Measurements from ENCODE around the gene ARRDC2. TPM values are rescaled to one million over a fixed set of nuclear protein-coding genes. Genes with fewer than 3 reads are reported as not detected.

ARRDC2 gene
- total RNA-seq, 2 experiments from 2014 or later, result 40.1 to 51.1 TPM

DNA sequence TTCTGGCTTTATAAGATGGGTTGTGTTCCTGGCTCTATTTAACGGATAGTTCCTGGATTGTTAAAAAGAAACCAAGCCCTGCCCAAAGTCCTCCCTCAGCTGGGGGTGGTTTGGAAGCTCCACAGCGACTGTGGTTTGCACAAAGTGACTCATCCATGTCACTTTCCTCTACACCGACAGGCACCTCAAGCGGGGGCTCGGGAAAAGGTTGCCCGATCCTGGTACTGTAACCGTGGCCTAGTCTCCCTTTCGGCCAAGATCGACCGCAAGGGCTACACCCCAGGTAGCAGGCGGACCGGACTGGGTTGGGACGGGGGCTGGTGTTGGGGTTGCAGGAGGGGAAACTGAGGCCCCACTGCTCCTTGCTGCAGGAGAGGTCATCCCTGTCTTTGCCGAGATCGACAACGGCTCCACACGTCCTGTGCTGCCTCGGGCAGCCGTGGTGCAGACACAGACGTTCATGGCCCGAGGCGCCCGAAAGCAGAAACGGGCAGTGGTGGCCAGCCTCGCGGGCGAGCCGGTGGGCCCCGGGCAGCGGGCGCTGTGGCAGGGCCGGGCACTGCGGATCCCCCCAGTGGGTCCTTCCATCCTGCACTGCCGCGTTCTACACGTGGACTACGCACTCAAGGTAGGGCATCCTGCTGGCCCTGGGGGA lies 1.6 kb downstream of the ARRDC2 start:
- Mint-ChIP-seq H3K4me1 (peaks cover 54% of the 10 kb centered on the region), H3K27ac (no peak overlapping the region), H3K27me3 (no peaks in the 10 kb centered on the region), H3K4me3 (peak overlapping the region; percentile 72), H3K9me3 (no peaks in the 10 kb centered on the region), H3K36me3 (ENCODE audit: low read depth) (peaks cover 59% of the 10 kb centered on the region)
- DNase-seq, result no peak
- CTCF ChIA-PET, result interaction anchor here (1.5 to 5.4 kb wide), 2 partner anchors 13 to 50 kb away, joined by 3 to 83 read pairs; no protein-coding TSS in a partner anchor
- POLR2A ChIA-PET, result no interaction called here

DNA sequence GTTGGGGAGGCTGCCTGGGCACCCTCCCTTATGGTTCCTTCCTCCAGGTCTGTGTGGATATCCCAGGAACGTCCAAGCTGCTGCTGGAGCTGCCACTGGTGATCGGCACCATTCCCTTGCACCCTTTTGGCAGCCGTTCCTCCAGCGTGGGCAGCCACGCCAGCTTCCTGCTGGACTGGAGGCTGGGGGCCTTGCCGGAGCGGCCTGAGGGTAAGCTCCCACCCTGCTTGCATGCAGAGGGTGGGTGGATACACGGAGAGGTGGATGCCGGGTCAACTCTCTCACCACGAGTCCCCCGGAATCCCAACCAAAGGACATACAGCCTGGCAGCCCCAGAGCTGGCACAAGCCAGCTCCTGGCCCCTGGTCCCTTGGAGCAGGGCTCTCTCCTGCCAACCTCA lies 2.2 kb downstream of the ARRDC2 start:
- CTCF ChIA-PET, result interaction anchor here (0.9 to 5.4 kb wide), 4 partner anchors 14 to 78 kb away, joined by 3 to 83 read pairs (median 3); partner anchors contain the start of gene CCDC124
- POLR2A ChIA-PET, result interaction anchor here (1.0 kb wide), 1 partner anchor 51 kb away, joined by 3 read pairs; no protein-coding TSS in a partner anchor

DNA sequence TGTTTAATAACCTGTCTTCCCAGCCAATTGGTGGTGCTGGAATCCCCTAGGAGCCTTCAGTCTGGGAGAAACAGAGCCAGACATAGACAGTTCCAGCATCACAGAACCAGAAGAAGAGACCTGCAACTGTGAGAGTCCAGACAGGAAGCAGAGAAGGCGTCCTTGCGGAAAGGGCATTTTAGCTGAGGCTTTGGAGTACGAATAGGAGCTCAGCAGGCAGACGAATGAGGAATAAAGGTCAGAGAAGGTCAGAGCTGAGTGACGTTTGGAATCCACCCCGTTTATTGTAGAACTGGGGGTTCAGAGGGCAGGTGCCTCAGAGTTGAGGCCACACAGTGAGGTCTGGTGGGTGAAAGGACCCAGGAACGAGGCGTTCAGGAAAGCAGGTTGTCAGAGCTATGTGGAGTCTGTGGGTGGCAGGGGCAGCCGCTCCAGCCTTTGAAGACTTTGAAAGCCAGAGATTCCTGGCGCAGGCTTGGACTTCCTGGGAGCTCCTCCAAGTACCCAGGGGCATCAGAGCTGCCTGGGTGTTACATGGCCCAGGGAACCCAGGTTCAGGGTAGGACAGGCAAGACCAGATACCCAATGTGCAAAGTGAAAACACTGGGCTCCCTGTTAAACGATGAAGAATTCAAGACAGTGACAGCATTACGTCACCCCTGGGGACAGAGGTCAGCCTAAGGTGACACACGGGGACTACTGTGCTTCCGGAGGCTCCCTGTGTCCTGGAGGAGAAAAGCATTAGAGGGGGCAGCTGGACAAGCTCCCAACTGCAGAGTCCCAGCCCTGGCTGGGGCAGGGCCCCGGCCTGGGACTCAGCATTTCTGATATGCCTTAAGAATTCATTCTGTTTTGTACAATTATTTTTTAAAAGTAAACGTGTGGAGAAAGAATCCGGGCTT lies 5.5 kb downstream of the ARRDC2 start:
- no peaks in the 10 kb centered on the region for H3K27me3 Mint-ChIP-seq
- POLR2A ChIA-PET, result no interaction called here

More for the DNA sequence above, 2.2 kb downstream of the ARRDC2 start:
- Mint-ChIP-seq H3K27ac (peak overlapping the region; percentile 87), H3K9me3 (no peaks in the 10 kb centered on the region), H3K36me3 (ENCODE audit: low read depth) (peaks cover 60% of the 10 kb centered on the region), H3K27me3 (no peaks in the 10 kb centered on the region), H3K4me1 (peaks cover 59% of the 10 kb centered on the region), H3K4me3 (no peak overlapping the region)
- no peak for DNase-seq

GRCh38 chr19:18014197-18014596 lies 6.2 kb downstream of the ARRDC2 start:
- no peaks in the 10 kb centered on the region for H3K27me3 Mint-ChIP-seq

More for the DNA sequence above, 5.5 kb downstream of the ARRDC2 start:
- no peaks in the 10 kb centered on the region for H3K9me3 Mint-ChIP-seq
- CTCF ChIA-PET, result interaction anchor here (0.6 to 1.7 kb wide), 5 partner anchors 9 to 51 kb away, joined by 3 to 5 read pairs (median 3); no protein-coding TSS in a partner anchor
- DNase-seq, result no peak
- peaks cover 66% of the 10 kb centered on the region for H3K4me1 Mint-ChIP-seq
- peak overlapping the region; percentile 67 for H3K4me3 Mint-ChIP-seq
- H3K36me3 Mint-ChIP-seq (ENCODE audit: low read depth), result peaks cover 59% of the 10 kb centered on the region
- peak overlapping the region; percentile 98 for H3K27ac Mint-ChIP-seq

GRCh38 chr19:18016209-18016910 lies 8.4 kb downstream of the ARRDC2 start:
- no peak overlapping the region for H3K4me3 Mint-ChIP-seq
- ChIA-PET POLR2A (no interaction called here), CTCF (interaction anchor here (0.9 to 1.2 kb wide), 2 partner anchors 9 to 45 kb away, joined by 3 read pairs; partner anchors contain the start of gene ARRDC2)
- H3K9me3 Mint-ChIP-seq, result no peaks in the 10 kb centered on the region
- peak overlapping the region; percentile 71 for H3K27ac Mint-ChIP-seq
- no peaks in the 10 kb centered on the region for H3K27me3 Mint-ChIP-seq
- peaks cover 38% of the 10 kb centered on the region for H3K36me3 Mint-ChIP-seq (ENCODE audit: low read depth)
- H3K4me1 Mint-ChIP-seq, result peaks cover 64% of the 10 kb centered on the region
- no peak for DNase-seq

More at GRCh38 chr19:18014197-18014596, 6.2 kb downstream of the ARRDC2 start:
- Mint-ChIP-seq H3K4me1 (peaks cover 62% of the 10 kb centered on the region), H3K27ac (peak overlapping the region; percentile 98), H3K36me3 (ENCODE audit: low read depth) (peaks cover 52% of the 10 kb centered on the region), H3K4me3 (peak overlapping the region; percentile 67), H3K9me3 (no peaks in the 10 kb centered on the region)
- peak; percentile 72 for DNase-seq
- ChIA-PET POLR2A (interaction anchor here (0.6 kb wide), 1 partner anchor 405 kb away, joined by 4 read pairs; the partner anchor contains the start of gene SSBP4), CTCF (interaction anchor here (0.6 to 1.1 kb wide), 7 partner anchors 8 to 794 kb away, joined by 3 to 5 read pairs (median 3); no protein-coding TSS in a partner anchor)

DNA sequence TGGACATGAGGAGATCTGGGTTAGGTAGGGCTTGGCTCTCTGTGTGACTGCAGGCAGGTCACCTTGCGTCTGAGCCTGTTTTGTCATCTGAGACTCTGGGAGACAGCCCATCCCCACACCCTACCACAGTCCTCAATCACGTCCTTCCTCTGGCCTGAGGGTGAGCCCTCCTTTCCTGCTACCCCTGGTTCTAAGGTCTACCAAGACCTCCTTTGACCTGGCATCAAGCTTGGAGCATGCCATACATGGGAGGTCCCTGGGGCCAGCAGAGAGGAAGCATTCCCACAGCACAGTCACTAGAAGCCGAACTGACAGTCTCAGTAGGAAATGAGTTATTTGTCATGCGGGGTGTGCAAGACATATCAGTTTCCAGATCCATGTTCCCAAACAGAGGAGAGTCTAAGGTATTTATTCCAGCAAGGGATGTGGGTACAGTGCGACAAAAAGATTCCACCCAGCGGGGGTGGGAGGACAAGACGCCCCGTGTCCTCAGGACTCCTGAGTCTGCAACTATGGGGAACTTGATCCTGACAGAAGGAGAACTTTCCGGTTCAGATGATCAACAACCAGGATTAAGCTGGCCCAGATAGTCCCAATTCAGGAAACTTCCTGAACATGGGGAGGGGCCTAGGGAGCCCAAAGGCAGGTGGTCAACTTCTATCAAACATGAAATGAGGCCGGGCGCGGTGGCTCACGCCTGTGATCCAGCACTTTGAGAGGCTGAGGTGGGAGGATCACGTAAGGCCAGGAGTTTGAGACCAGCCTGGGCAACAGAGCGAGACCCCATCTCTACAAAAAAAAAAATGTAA lies 9.5 kb downstream of the ARRDC2 start:
- POLR2A ChIA-PET, result no interaction called here
- H3K27ac Mint-ChIP-seq, result peak overlapping the region; percentile 71
- DNase-seq, result no peak
- H3K4me3 Mint-ChIP-seq, result no peak overlapping the region
- CTCF ChIA-PET, result interaction anchor here (2.5 kb wide), 1 partner anchor 11 kb away, joined by 11 read pairs; no protein-coding TSS in a partner anchor
- peaks cover 35% of the 10 kb centered on the region for H3K36me3 Mint-ChIP-seq (ENCODE audit: low read depth)
- peaks cover 4% of the 10 kb centered on the region for H3K9me3 Mint-ChIP-seq
- no peaks in the 10 kb centered on the region for H3K27me3 Mint-ChIP-seq
- H3K4me1 Mint-ChIP-seq, result peaks cover 74% of the 10 kb centered on the region

- no peak for DNase-seq
- Mint-ChIP-seq H3K4me3 (no peak overlapping the region), H3K27me3 (no peaks in the 10 kb centered on the region), H3K36me3 (ENCODE audit: low read depth) (peaks cover 8% of the 10 kb centered on the region), H3K4me1 (peaks cover 68% of the 10 kb centered on the region), H3K9me3 (peaks cover 4% of the 10 kb centered on the region), H3K27ac (peak overlapping the region; percentile 91)
- ChIA-PET CTCF (interaction anchor here (1.1 to 1.6 kb wide), 2 partner anchors 11 to 13 kb away, joined by 3 to 6 read pairs; no protein-coding TSS in a partner anchor), POLR2A (no interaction called here)
These were observed 12.5 kb downstream of the ARRDC2 start for GRCh38 chr19:18020212-18021085.

GRCh38 chr19:18021121-18021755 lies 13.3 kb downstream of the ARRDC2 start:
- Mint-ChIP-seq H3K27ac (peak overlapping the region; percentile 91), H3K4me1 (peaks cover 66% of the 10 kb centered on the region), H3K27me3 (no peaks in the 10 kb centered on the region), H3K9me3 (peaks cover 4% of the 10 kb centered on the region), H3K36me3 (ENCODE audit: low read depth) (peaks cover 4% of the 10 kb centered on the region), H3K4me3 (peak overlapping the region; percentile 41)
- POLR2A ChIA-PET, result no interaction called here
- DNase-seq, result no peak
- CTCF ChIA-PET, result interaction anchor here (1.1 to 1.6 kb wide), 2 partner anchors 10 to 14 kb away, joined by 3 to 6 read pairs; no protein-coding TSS in a partner anchor

DNA sequence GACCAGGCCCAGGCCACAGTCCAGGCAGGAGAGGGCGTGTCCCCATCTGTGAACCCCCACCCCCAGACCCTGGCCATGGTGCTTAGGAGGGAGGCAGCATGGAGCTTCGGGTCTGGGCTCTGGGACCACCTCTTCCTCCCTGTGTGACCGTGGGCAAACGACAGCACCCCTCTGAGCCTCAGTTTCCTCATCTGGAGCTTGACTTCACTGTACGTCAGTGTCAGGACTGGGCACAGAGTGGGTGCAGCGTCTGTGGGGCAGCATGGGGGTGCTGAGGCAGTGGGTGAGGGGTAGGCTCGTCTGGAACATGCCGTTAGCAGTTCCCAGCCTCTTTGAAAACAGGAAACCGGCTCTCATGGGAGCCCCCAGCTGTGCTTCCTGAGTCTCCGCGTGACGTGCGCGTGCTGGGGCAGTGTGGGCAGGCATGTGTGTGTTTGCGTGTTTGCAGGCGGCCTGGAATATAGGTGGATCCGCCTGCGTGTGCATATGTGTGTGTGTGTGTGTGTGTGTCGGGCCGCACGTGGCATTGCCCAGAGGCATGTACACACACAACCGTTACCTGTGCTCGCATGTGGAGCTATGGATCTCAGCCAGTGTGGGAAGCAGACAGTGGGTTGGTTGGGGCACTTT lies 15.8 kb downstream of the ARRDC2 start:
- POLR2A ChIA-PET, result no interaction called here
- Mint-ChIP-seq H3K9me3 (peaks cover 4% of the 10 kb centered on the region), H3K27me3 (no peaks in the 10 kb centered on the region), H3K27ac (peak overlapping the region; percentile 96), H3K36me3 (ENCODE audit: low read depth) (peaks cover 4% of the 10 kb centered on the region), H3K4me3 (peak overlapping the region; percentile 51), H3K4me1 (peaks cover 54% of the 10 kb centered on the region)
- CTCF ChIA-PET, result interaction anchor here (0.6 to 1.3 kb wide), 8 partner anchors 9 to 153 kb away, joined by 3 to 4 read pairs (median 3); no protein-coding TSS in a partner anchor
- DNase-seq, result peak; percentile 69

GRCh38 chr19:18027151-18027550 lies 19.2 kb downstream of the ARRDC2 start:
- peaks cover 34% of the 10 kb centered on the region for H3K4me1 Mint-ChIP-seq
- no peak overlapping the region for H3K27ac Mint-ChIP-seq
- no peak for DNase-seq
- H3K9me3 Mint-ChIP-seq, result peaks cover 4% of the 10 kb centered on the region
- H3K36me3 Mint-ChIP-seq (ENCODE audit: low read depth), result peaks cover 4% of the 10 kb centered on the region
- ChIA-PET POLR2A (no interaction called here), CTCF (interaction anchor here (0.9 to 1.6 kb wide), 3 partner anchors 9 to 75 kb away, joined by 3 to 11 read pairs (median 3); no protein-coding TSS in a partner anchor)
- H3K27me3 Mint-ChIP-seq, result no peaks in the 10 kb centered on the region
- H3K4me3 Mint-ChIP-seq, result no peak overlapping the region

Measured in activated CD4-positive, alpha-beta T cell treated with anti-CD3 and anti-CD28 coated beads, Interleukin-2, amount 10 ng/mL, durations not matched to agents 7 days and 5 days (primary cell).